ENCODE results near the gene PRKN. TPM values are rescaled to one million over a fixed set of nuclear protein-coding genes. Genes with fewer than 3 reads are reported as not detected.

The PRKN gene
- polyA plus RNA-seq, 1 donor from 2014 or later: 1.2 TPM

DNA sequence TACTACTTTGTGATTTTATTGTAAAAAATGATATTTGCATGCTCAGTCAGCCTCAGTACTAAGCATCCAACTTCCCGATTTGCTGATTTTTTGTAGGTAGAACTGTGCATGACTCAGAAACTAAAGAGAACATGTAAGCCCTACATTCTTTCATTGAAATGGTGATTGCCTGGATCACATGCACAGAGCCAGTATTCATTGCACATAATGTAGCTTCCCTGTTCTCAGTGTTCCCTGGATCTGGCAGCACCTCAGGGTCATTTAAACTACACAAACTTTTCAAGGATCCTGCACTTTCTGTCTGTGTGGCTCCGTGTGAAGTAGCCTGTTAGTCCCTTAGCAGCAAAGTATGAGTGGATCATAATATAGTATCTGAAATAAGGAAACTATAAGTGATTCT, 1030.8 kb downstream of the PRKN start:
- no peak overlapping the region for H3K27ac ChIP-seq (ENCODE audit: low read length)
- no peaks in the 10 kb centered on the region for H3K79me2 ChIP-seq (replicated peaks; ENCODE audit: insufficient read depth, low read length)
- TF ChIP-seq SMC3 (conservative IDR thresholded peaks at IDR 0.05; ENCODE audit: poor library complexity) (no peak), MXI1 (conservative IDR thresholded peaks at IDR 0.05; ENCODE audit: poor library complexity, severe bottlenecking) (no peak), TAF1 (IDR thresholded peaks at IDR 0.05; ENCODE audit: low read depth) (no peak), EP300 (conservative IDR thresholded peaks at IDR 0.05; ENCODE audit: poor library complexity, severe bottlenecking) (no peak), RAD21 (conservative IDR thresholded peaks at IDR 0.05) (no peak), EZH2 (IDR thresholded peaks at IDR 0.05; ENCODE audit: borderline replicate concordance, insufficient read depth, low read length, poor library complexity, severe bottlenecking) (no peak), POLR2AphosphoS5 (IDR thresholded peaks at IDR 0.05) (no peak)
- TF ChIP-seq, protein P1, sequence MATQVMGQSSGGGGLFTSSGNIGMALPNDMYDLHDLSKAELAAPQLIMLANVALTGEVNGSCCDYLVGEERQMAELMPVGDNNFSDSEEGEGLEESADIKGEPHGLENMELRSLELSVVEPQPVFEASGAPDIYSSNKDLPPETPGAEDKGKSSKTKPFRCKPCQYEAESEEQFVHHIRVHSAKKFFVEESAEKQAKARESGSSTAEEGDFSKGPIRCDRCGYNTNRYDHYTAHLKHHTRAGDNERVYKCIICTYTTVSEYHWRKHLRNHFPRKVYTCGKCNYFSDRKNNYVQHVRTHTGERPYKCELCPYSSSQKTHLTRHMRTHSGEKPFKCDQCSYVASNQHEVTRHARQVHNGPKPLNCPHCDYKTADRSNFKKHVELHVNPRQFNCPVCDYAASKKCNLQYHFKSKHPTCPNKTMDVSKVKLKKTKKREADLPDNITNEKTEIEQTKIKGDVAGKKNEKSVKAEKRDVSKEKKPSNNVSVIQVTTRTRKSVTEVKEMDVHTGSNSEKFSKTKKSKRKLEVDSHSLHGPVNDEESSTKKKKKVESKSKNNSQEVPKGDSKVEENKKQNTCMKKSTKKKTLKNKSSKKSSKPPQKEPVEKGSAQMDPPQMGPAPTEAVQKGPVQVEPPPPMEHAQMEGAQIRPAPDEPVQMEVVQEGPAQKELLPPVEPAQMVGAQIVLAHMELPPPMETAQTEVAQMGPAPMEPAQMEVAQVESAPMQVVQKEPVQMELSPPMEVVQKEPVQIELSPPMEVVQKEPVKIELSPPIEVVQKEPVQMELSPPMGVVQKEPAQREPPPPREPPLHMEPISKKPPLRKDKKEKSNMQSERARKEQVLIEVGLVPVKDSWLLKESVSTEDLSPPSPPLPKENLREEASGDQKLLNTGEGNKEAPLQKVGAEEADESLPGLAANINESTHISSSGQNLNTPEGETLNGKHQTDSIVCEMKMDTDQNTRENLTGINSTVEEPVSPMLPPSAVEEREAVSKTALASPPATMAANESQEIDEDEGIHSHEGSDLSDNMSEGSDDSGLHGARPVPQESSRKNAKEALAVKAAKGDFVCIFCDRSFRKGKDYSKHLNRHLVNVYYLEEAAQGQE (IDR thresholded peaks at IDR 0.05; ENCODE audit: borderline replicate concordance): no peak
- TF ChIP-seq, protein P2, sequence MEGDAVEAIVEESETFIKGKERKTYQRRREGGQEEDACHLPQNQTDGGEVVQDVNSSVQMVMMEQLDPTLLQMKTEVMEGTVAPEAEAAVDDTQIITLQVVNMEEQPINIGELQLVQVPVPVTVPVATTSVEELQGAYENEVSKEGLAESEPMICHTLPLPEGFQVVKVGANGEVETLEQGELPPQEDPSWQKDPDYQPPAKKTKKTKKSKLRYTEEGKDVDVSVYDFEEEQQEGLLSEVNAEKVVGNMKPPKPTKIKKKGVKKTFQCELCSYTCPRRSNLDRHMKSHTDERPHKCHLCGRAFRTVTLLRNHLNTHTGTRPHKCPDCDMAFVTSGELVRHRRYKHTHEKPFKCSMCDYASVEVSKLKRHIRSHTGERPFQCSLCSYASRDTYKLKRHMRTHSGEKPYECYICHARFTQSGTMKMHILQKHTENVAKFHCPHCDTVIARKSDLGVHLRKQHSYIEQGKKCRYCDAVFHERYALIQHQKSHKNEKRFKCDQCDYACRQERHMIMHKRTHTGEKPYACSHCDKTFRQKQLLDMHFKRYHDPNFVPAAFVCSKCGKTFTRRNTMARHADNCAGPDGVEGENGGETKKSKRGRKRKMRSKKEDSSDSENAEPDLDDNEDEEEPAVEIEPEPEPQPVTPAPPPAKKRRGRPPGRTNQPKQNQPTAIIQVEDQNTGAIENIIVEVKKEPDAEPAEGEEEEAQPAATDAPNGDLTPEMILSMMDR (IDR thresholded peaks at IDR 0.05; ENCODE audit: poor library complexity, severe bottlenecking): no peak

DNA sequence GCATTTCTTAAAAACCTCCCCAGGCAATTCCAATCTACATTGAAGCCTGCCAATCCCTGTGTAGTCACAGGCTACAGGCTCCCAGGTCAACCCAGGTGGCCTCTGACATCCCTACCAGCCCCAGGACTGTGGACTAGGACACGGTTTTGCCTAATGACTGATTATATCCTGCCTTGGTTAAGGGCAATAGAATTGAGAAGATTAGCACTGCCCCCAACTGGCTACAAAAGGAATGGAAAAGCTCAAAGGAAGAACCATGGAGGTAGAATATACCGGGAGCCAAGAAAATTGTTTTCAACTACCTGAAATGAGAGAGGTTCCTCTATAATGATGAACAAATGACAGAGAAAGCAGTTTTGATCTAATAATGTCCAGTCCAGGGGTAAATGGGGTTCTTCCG, 1032.6 kb downstream of the PRKN start:
- Histone ChIP-seq H3F3A (ENCODE audit: insufficient read depth, low read length, poor library complexity, severe bottlenecking) (no peaks in the 10 kb centered on the region), H3K9ac (ENCODE audit: low read length) (no peak overlapping the region), H3K27ac (ENCODE audit: low read length) (no peak overlapping the region), H3K36me3 (ENCODE audit: insufficient read depth, low read length) (no peaks in the 10 kb centered on the region), H3K4me2 (ENCODE audit: low read length) (no peak overlapping the region), H4K20me1 (ENCODE audit: insufficient read depth) (no peaks in the 10 kb centered on the region), H3K79me2 (replicated peaks; ENCODE audit: insufficient read depth, low read length) (no peaks in the 10 kb centered on the region), H2AFZ (ENCODE audit: low read depth, low read length) (no peak overlapping the region), H3K27me3 (ENCODE audit: insufficient read depth, low read depth, low read length) (no peaks in the 10 kb centered on the region), H3K9me2 (ENCODE audit: insufficient read depth, low read length) (no peaks in the 10 kb centered on the region), H3K4me3 (ENCODE audit: low read length) (no peak overlapping the region), H3K9me3 (ENCODE audit: low read length) (no peaks in the 10 kb centered on the region)
- TF ChIP-seq, protein P1 (IDR thresholded peaks at IDR 0.05; ENCODE audit: borderline replicate concordance): no peak
- TF ChIP-seq EZH2 (IDR thresholded peaks at IDR 0.05; ENCODE audit: borderline replicate concordance, insufficient read depth, low read length, poor library complexity, severe bottlenecking): no peak
- TF ChIP-seq POLR2AphosphoS5 (IDR thresholded peaks at IDR 0.05): no peak
- no peak for TF ChIP-seq SMC3 (conservative IDR thresholded peaks at IDR 0.05; ENCODE audit: poor library complexity)
- TF ChIP-seq TAF1 (IDR thresholded peaks at IDR 0.05; ENCODE audit: low read depth): no peak
- TF ChIP-seq EP300 (conservative IDR thresholded peaks at IDR 0.05; ENCODE audit: poor library complexity, severe bottlenecking): no peak
- no peak for TF ChIP-seq RAD21 (conservative IDR thresholded peaks at IDR 0.05)
- TF ChIP-seq, protein P2 (IDR thresholded peaks at IDR 0.05; ENCODE audit: poor library complexity, severe bottlenecking): no peak
- TF ChIP-seq MXI1 (conservative IDR thresholded peaks at IDR 0.05; ENCODE audit: poor library complexity, severe bottlenecking): no peak

More for the DNA sequence above, 1030.8 kb downstream of the PRKN start:
- H3K9me2 ChIP-seq (ENCODE audit: insufficient read depth, low read length): no peaks in the 10 kb centered on the region
- no peak overlapping the region for H2AFZ ChIP-seq (ENCODE audit: low read depth, low read length)
- H3K36me3 ChIP-seq (ENCODE audit: insufficient read depth, low read length): no peaks in the 10 kb centered on the region
- H3K4me3 ChIP-seq (ENCODE audit: low read length): no peak overlapping the region
- no peaks in the 10 kb centered on the region for H3K9me3 ChIP-seq (ENCODE audit: low read length)
- H3K9ac ChIP-seq (ENCODE audit: low read length): no peak overlapping the region
- no peak overlapping the region for H3K4me2 ChIP-seq (ENCODE audit: low read length)
- H3K27me3 ChIP-seq (ENCODE audit: insufficient read depth, low read depth, low read length): no peaks in the 10 kb centered on the region
- no peaks in the 10 kb centered on the region for H3F3A ChIP-seq (ENCODE audit: insufficient read depth, low read length, poor library complexity, severe bottlenecking)
- no peaks in the 10 kb centered on the region for H4K20me1 ChIP-seq (ENCODE audit: insufficient read depth)

Measured in neural cell (in vitro differentiated cells).